IPS-18c (cell line): ENCODE measurements around the gene GRIP1.

Experiments
- H3K4me3 ChIP-seq: 2 replicates; pipeline ENCODE4 v1.7.0; 2013; ENCODE audit warnings: low read depth, mild to moderate bottlenecking, low read length, moderate library complexity; ENCODE audit not compliant: insufficient read depth
- H3K9me3 ChIP-seq: one replicate; pipeline ENCODE4 v1.6.1; 2013; ENCODE audit warnings: mild to moderate bottlenecking, low read length, moderate library complexity; ENCODE audit not compliant: control insufficient read depth, insufficient read depth

Gene GRIP1

GRCh38 chr12:66698558-66698957 lies 19.7 kb upstream of the GRIP1 start:
- no peaks in the 10 kb centered on the region for H3K9me3 ChIP-seq

GRCh38 chr12:66697404-66697803 lies 18.5 kb upstream of the GRIP1 start:
- Histone ChIP-seq H3K9me3 (no peaks in the 10 kb centered on the region), H3K4me3 (no peak overlapping the region)

More at GRCh38 chr12:66698558-66698957, 19.7 kb upstream of the GRIP1 start:
- no peak overlapping the region for H3K4me3 ChIP-seq

DNA sequence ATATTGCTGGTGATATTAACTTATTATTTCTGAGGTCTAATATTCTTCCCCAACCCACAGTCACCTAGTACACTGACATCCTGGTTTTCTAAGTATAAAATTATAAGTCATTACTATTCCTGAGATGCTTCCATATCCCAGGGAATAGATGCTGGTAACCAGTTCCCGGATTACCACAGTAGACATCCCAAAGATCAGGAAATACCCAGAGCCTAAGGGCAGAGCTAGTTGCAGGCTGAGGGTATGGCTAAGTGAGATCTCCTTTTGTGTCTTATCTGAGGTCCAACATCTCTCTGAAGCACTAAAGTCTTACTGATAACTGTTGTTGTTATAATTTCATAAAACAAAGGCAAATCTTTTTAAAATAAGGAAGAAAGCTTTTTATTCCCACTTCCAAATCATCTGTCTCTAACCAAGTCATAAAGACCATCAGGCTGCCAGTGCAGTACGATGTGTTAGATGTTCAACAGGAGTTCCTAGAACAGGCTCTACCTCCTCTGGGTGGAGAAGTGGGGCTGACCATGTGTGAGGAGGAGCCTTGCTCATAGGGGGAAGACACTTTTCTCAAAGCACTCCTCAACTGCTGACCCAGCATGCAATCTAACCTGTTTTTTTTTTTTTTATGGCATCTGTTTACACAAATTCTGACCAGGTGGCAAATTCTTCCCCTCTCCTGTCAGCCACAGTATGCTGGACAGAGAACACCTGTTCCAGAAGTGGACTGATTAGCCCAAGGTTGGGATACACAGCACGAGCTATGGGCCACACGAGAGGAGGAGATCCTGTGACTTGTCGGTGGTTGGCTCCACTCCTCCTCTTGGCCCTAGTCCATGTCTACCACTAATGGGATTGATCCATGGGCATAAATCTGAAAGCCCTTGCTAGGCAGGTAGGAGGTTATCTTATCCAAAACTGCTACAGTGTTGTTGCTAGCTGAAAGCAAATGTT lies 16.1 kb upstream of the GRIP1 start:
- no peaks in the 10 kb centered on the region for H3K9me3 ChIP-seq
- no peak overlapping the region for H3K4me3 ChIP-seq

DNA sequence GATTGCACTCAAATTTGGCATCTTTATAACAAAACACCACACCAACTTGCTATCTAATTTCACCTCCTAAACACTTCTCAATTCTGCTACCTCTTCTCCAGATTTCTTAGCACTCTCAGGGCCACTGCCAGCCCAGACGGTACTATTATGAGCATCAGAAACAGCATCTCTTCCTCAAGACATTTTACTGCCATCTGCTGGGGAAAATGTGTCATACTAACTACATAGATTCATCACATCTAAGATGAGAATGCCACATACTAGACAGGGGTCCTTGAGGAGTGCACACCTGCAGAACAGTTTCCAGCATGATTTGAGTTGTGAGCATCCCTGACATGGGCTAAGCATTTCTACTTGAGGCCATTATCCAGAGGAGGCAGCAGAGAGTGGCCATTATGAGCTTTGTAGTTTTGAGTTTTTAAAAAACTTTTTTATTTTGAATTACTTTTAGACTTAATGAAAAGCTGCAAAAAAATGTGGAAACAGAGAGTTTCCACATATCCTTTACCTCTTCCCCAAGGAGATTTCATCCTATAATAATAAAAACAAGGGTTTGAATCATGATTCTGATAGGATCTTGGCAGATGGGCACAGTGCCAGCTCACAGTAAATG lies 15.1 kb upstream of the GRIP1 start:
- no peak overlapping the region for H3K4me3 ChIP-seq
- no peaks in the 10 kb centered on the region for H3K9me3 ChIP-seq

GRCh38 chr12:66692986-66693385 lies 14.1 kb upstream of the GRIP1 start:
- Histone ChIP-seq H3K9me3 (no peaks in the 10 kb centered on the region), H3K4me3 (no peak overlapping the region)

DNA sequence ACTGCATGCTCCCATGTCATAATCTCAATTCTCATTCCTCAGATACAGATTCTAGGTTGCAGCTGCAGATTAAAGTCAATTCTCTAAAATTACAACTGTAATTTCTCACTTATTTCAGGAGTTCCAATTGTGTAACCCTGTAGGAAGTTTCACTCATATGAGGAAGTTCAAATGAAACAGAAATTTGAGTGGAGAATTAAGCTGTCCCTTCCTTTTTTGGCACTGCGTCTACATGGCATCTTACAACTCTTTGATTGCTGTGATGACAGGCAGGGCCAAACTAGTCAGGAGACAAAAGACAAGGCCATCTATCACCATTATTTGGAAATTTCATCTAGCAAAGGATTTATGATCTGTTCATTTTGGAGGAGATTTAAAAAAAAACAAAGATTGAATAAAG lies 13.3 kb upstream of the GRIP1 start:
- no peak overlapping the region for H3K4me3 ChIP-seq
- H3K9me3 ChIP-seq = no peaks in the 10 kb centered on the region

- no peak overlapping the region for H3K4me3 ChIP-seq
- H3K9me3 ChIP-seq = no peaks in the 10 kb centered on the region
These were observed 10.1 kb upstream of the GRIP1 start for GRCh38 chr12:66688846-66689439.

DNA sequence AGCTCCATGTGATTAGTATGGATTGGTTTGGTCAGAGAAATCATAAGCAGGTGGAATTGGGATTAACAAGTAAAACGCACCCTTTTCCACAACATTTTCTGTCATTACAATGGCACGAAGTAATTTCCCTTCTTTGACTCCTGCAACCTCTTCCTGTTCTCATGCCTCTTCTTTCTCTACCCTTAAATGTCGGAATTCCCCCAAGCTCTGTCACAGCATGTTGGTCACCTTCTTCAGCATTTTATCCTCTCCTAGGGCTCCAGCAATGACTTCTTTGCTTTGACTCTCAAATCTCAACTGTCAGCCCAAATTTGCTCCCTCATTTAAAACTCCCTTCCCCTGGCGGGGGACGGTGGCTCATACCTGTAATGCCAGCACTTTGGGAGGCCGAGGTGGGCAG lies 5.3 kb upstream of the GRIP1 start:
- no peak overlapping the region for H3K4me3 ChIP-seq
- no peaks in the 10 kb centered on the region for H3K9me3 ChIP-seq

DNA sequence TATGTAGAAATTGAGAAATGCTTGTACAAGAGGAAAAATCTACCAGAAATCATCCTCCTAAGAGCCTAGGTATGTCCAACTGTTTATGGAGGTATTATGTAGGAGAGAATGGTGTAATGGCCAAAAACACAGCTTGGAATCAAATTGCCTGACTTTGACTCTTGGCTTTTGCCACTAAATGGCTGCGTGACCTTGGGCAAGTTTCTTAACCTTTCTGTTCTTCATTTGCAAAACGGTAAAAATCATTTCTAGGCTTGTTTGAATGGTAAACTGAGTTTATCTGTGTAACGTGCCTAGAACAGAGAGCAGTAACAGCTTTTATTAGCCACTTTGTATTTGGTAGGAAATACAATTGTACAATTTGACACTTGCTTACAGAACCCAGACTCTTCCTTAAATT lies 4.9 kb upstream of the GRIP1 start:
- Histone ChIP-seq H3K9me3 (no peaks in the 10 kb centered on the region), H3K4me3 (no peak overlapping the region)

- H3K4me3 ChIP-seq = no peak overlapping the region
These were observed 4.2 kb upstream of the GRIP1 start for GRCh38 chr12:66683073-66683472.

GRCh38 chr12:66679461-66680084 lies 697 bp upstream of the GRIP1 start:
- H3K9me3 ChIP-seq = no peaks in the 10 kb centered on the region

More at GRCh38 chr12:66683073-66683472, 4.2 kb upstream of the GRIP1 start:
- no peaks in the 10 kb centered on the region for H3K9me3 ChIP-seq

DNA sequence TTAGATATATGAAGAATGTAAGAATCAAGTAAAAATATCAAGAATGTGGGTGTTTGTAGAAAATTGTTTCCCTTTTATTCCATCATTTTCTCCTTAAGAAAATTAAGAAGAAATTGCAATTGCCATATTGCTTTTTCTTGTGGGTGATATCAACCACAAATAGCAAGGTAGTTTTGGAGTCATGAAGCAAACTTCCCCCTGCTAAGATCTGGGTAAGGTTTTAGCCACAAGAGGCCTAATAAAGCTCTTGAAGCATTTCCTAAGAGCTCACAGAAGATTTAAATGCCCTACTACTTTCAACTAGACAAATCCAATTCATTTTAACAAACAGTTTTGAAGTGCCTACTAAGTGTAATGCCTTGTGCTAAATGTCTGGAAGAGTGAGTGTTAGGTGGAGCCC lies 2.6 kb downstream of the GRIP1 start:
- H3K9me3 ChIP-seq = no peaks in the 10 kb centered on the region
- no peak overlapping the region for H3K4me3 ChIP-seq

More at GRCh38 chr12:66679461-66680084, 697 bp upstream of the GRIP1 start:
- H3K4me3 ChIP-seq = no peak overlapping the region

DNA sequence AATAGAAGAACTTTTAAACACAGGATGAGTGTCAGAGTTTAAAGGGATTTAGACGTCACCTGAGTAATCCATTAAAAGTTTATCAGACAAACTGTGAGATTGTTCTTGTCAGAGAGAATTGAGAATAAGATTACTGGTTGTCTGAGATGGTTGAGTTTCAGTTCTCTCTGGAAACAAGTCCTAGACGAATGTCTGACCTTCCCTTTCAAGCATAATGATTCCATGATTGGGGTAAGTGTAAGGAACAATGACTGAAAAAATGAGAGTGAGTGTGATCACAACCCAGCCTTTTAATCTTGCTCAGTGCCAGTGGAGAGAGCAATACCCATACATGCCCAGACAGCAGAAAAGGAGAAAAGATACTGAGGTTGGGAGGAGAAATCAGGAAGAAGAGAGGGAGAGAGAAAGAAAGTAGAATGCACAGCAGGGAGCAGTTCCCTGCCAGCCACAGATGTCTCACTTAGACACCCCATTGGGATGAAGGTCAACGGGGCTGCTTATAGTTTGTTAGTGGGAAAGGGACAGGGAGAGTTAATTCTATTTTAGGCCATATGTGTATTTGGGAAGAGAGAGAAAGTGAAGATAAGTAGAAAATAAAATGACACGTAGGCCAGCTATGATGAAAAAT lies 4.3 kb downstream of the GRIP1 start:
- Histone ChIP-seq H3K4me3 (no peak overlapping the region), H3K9me3 (no peaks in the 10 kb centered on the region)

GRCh38 chr12:66669541-66669940 lies 9.3 kb downstream of the GRIP1 start:
- Histone ChIP-seq H3K9me3 (no peaks in the 10 kb centered on the region), H3K4me3 (no peak overlapping the region)

DNA sequence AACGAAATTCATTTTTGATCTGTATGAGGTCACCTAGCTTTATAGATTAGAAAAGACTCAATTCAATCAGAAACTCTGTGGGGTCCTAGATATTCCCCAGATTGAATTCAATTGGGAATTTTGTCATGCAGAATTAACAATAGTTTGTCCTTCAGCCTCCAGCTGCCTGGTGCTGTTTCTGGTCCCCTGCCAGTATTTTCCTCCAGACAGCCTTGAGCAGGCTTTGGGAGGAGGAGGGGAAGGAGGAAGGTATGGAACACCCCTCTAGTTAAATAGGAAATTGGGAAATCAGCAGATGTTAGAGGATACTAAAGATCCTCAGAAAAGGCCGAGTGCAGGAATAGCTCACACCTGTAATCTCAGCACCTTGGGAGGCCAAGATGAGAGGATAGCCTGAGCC lies 10.6 kb downstream of the GRIP1 start:
- Histone ChIP-seq H3K9me3 (no peaks in the 10 kb centered on the region), H3K4me3 (no peak overlapping the region)

GRCh38 chr12:66667906-66668305 lies 11.0 kb downstream of the GRIP1 start:
- no peak overlapping the region for H3K4me3 ChIP-seq
- H3K9me3 ChIP-seq = no peaks in the 10 kb centered on the region

- Histone ChIP-seq H3K4me3 (no peak overlapping the region), H3K9me3 (no peaks in the 10 kb centered on the region)
These were observed 12.4 kb downstream of the GRIP1 start for GRCh38 chr12:66666481-66666880.
